Hepatic stellate cell (primary cell): ENCODE measurements around the gene PIK3R3.

ENCODE experiments used
- DNase-seq: peaks from one replicate; pipeline ENCODE4 v3.0.0; 2011; ENCODE audit warnings: low spot score

PIK3R3 gene

DNA sequence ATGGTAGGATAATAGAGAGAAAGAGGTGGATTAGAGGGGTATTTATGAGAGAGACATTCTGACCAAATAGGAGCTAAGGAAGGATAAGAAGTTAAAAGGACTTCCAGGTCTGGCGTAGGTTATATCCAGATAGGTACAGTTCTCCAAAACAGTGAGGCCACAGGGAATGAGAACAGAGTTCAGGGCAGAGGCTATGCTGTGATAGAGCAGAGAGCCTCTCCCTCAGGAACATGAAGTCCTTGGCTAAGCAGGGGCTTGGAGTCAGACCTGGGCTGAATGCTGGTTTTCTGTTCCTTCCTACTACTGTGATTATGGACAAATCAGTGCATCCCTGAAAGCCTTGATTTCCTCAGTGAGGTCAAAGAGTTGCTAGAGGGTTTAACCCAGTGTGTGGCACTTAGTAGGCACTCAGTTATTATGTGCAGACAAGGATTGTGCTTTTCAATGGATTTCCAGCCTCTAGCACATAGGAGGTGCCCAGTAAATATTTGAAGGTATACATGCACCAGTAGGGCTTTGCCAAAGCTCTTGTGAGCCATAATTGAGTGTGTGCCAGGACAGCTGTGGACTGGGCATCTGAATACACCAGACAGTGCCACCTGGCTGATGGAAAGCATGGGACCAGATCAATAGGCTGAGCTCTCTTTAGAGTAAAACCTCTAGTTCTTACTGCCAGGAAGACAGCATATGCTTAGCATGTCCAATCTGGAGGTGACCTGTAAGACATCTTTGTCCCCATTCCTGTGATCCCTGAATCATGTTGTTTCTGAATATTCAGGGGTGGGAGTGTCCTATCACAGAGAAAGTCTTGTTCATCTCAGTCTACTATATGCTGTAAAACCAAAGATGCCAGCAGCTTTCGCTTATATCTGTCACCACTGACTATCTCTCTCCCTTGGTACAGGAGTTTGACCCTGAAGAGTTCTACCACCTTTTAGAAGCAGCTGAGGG lies 111.1 kb downstream of the PIK3R3 start:
- no peak for DNase-seq

GRCh38 chr1:46020010-46020409 lies 112.4 kb downstream of the PIK3R3 start:
- no peak for DNase-seq

DNA sequence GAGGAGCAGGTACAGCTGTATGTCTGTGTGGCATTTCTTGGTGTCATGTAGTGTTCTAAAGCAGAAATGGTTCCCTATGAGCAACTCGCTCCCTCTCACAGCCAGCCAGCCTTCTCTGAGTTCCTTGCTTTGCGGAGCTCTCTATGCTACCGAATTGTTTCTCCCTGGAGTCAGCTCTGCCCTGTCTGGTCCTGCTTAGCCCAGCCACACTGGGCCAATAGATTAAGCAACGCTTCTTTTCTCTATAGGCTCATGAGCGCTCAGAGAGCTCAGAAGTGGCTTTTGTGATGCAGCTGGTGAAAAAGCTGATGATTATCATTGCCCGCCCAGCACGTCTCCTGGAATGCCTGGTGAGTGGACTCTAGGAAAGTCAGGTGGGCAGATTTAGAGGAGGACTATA lies 113.1 kb downstream of the PIK3R3 start:
- DNase-seq = no peak

DNA sequence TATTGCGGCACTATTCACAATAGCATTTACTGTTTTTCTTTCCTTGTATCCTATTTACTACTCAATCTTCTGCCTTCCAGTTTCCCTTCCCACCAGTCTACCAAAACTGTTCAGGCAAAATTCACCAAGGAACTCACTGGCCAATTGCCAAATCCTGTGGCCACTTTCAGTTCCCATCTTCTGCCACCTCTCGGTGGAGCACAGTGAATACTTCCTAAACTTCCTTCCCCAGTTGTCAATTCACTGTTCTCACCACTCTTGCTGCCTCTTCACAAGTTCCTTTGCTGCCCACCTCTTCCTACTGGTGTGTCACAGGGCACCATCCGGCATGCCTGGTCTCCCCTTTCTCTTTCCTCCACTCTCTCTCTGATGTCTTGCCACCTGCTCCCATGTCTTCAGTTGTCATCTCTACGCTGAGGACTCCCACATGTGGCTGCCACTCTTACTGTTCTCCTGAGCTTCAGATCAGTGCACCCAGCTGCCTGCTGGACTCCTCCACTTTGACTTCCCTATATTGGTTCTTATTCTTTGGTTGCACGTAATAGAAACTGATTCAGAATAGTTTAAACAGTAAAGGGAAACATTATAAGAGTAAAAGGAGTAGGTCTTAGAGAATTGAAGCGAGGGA lies 114.4 kb downstream of the PIK3R3 start:
- DNase-seq = no peak

GRCh38 chr1:46013581-46013980 lies 118.8 kb downstream of the PIK3R3 start:
- DNase-seq = no peak

GRCh38 chr1:46012236-46012635 lies 120.2 kb downstream of the PIK3R3 start:
- no peak for DNase-seq

DNA sequence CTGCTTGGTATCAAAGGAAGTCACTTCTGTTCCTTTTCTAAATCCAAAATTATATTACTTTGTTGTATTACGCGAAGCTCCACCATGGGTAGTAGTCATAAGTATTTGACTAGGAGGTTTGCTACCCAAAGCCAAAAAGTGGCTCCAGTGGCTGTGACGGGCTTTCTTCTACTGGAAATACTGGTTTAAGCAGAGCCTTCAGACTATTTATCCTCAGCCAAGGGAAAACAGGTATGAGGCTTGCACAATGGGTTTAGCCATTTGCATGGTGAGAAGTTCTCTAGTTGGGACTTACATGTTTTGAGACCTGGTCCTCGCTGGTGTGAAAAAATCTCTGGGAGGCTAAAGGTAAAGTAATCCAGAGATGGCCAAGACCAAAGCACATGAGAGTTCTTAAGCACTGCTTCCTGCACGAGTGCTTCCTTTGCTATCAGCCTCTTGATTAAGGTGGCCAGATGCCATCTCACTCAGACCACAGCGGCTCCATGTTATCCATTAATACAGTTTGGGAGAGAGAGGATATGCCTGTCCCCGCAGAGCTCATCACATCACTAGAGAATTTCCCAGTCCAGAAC lies 121.2 kb downstream of the PIK3R3 start:
- DNase-seq = no peak

- no peak for DNase-seq
These were observed 121.8 kb downstream of the PIK3R3 start for GRCh38 chr1:46010611-46011010.

- no peak for DNase-seq
These were observed 123.8 kb downstream of the PIK3R3 start for GRCh38 chr1:46008585-46008984.

DNA sequence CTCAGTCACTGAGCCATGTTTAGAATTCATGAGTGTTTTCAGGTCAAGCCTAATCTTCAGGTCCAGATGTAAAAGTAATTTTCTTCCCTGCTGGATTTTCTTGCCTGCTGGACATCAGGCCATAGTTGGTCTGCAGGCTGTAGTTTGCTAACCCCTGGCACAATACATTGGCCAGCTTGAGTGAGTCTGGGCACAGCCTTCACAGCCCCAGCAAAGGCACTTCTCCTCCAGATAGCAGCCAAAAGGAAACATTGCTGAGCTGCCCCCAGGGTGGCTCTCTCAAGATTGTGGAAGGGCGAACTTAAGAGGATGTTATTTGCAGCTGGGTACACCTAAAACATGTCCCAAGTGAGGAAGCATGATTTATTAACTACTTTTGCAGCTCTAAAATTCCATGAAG lies 126.8 kb downstream of the PIK3R3 start:
- DNase-seq = no peak

DNA sequence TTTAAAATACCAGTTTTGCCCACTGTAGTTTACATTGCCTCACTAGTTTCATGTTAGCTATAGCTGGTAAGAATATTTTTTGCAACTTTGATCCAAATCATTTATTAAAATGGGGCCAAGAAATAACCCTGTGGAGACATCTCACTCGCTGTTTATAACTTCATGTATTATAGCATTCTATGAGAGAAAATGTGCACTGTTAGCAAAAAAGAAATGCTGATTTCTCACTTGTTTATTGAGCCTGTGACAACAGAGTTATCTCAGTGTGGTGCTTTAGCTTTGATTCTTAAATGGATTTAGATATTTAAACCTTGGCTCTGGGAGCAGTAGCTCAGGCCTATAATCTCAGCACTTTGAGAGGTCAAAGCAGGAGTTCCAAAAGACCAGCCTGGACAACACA lies 127.9 kb downstream of the PIK3R3 start:
- no peak for DNase-seq

GRCh38 chr1:46003315-46003714 lies 129.1 kb downstream of the PIK3R3 start:
- DNase-seq = no peak

- no peak for DNase-seq
These were observed 129.8 kb downstream of the PIK3R3 start for GRCh38 chr1:46002551-46003150.

DNA sequence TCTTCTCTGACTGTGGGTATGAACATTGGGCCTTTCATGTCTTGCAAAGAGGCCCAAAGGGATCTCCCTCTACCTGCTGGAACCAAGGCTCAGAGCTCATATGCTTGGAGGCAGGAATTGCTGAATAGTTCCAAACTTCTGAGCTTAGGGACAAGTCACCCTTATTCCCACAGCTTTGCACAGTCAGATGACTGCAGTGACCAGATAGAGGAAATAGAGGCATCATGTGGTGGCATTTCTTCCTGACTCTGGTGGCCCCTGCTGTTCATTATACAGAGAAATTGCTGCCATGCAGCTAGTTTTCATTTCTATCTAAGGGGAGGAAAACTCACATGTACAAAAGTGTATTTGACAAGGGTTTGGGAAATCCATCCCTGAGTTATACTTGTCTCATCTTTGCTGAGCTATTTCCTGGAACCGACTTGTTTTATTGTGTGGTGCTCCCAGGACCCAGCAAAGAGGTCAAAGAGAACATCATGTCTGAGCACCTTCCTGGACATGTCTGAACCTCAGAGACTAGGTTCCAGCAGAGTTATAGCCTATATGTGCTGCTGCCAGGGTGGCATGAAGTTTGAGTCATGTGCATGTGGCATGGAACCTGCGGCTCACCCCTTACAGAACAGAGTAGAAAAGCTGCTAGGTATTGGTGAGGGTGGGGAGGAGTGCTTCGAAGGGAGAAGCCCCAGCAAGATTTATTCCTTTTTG lies 131.2 kb downstream of the PIK3R3 start:
- no peak for DNase-seq

GRCh38 chr1:45999507-45999906 lies 132.9 kb downstream of the PIK3R3 start:
- DNase-seq = no peak

DNA sequence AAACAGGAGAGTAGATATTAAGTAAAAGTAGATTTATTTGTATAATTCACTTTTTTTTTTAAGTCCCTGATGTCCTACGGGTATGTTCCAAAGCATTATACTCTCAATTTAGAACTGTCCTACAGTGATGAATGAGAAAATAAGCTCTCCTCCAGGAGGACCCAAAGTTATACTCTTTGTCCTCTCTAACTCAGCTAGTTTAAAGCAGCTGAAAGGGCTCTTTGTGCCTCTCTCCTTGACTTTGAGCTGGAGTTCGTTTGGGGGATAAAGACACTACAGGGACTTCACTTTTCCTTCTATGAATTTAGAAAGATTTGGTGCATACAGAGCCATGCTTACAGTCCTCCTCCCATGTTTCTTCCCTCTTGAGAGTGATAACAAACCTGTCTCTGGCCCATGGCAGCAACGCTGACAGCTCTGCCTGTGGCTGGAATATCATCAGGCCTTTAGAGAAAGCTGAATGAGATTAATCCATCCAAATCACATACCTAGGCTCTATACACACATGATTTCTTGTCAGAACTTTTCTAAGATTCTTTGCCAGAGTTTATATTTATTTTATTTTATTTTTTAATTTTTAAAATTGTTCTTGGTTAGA lies 134.3 kb downstream of the PIK3R3 start:
- no peak for DNase-seq

- DNase-seq = no peak
These were observed 137.1 kb downstream of the PIK3R3 start for GRCh38 chr1:45995298-45995697.

DNA sequence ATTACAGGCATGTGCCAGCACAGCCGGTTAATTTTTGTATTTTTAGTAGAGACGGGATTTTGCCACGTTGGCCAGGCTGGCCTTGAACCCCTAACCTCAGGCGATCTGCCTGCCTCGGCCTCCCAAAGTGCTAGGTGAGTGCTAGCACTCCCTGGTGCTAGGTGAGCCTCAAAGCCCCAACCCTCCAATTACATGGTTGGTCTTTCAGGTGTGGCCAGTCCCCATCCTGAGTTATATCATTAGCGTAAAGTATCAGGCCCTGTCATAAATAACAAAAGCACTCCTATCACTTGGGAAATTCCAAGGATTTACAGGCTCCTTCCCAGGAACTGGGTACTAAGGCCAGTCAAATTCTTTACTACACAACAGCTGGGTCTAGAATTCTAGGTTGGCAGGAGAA lies 138.0 kb downstream of the PIK3R3 start:
- no peak for DNase-seq
